ENCODE measurements around the gene CYP2C19.
"Not testable (repeated sequence)": the region's sequence is repeated elsewhere in the genome, so short reads cannot be mapped to it uniquely, and the experiment has no call there.

CYP2C19 gene

DNA sequence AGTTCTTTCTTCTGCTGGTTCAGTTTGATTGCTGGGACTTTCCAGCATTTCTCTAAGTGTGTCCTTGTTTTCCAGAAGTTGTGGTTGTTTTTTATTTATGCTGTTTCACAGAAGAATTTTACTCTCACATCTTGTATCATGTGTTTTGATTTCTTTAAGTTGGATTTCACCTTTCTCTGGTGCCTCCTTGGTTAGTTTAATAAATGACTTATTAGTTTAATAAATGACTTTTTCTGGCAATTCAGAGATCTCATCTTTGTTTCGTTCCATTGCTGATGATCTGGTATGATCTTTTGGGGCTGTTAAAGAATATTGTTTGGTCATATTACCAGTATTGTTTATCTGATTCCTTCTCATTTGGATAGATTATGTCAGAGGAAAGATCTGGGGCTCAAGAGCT lies 116.2 kb downstream of the CYP2C19 start:
- TF ChIP-seq, protein P1, sequence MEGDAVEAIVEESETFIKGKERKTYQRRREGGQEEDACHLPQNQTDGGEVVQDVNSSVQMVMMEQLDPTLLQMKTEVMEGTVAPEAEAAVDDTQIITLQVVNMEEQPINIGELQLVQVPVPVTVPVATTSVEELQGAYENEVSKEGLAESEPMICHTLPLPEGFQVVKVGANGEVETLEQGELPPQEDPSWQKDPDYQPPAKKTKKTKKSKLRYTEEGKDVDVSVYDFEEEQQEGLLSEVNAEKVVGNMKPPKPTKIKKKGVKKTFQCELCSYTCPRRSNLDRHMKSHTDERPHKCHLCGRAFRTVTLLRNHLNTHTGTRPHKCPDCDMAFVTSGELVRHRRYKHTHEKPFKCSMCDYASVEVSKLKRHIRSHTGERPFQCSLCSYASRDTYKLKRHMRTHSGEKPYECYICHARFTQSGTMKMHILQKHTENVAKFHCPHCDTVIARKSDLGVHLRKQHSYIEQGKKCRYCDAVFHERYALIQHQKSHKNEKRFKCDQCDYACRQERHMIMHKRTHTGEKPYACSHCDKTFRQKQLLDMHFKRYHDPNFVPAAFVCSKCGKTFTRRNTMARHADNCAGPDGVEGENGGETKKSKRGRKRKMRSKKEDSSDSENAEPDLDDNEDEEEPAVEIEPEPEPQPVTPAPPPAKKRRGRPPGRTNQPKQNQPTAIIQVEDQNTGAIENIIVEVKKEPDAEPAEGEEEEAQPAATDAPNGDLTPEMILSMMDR (conservative IDR thresholded peaks at IDR 0.05; ENCODE audit: low read length), result no peak
- no peak overlapping the region for H3K4me3 ChIP-seq (ENCODE audit: low read length)
- no peak for DNase-seq (ENCODE audit: low read depth)

DNA sequence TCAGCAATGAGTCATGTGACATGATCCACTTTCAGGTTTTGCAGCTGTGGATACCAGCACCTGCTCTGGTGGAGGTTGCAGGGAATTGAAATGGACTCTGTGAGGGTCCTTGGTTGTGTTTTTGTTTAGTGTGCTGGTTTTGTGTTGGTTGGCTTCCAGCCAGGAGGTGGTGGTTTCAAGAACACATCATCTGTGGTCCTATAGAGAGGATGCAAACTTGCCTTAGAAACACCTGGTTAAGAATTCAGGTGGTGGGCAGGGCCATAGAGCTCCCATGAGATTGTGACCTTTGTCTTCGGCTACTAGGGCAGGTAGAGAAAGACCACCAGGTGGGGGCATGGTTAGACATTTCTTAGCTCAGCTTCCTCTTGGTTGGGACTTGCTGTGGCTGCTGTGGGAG lies 116.7 kb downstream of the CYP2C19 start:
- DNase-seq (ENCODE audit: low read depth), result no peak
- H3K4me3 ChIP-seq (ENCODE audit: low read length), result no peak overlapping the region
- TF ChIP-seq, protein P1 (conservative IDR thresholded peaks at IDR 0.05; ENCODE audit: low read length), result no peak

DNA sequence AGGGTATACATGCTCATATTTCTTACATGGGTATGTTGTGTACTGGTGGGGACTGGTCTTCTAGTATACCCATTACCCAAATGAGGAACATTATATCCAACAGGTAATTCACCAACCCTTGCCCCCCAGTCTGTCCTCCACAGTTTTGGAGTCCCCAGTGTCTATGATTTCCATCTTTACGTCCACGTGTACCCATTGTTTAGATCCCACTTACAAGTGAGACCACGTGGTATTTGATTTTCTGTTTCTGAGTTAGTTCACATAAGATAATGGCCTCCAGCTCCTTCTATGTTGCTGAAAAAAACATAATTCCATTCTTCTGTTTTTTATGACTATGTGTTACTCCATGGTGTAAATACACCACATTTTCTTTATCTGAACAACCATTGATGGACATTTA lies 126.6 kb downstream of the CYP2C19 start:
- no peak for DNase-seq (ENCODE audit: low read depth)

DNA sequence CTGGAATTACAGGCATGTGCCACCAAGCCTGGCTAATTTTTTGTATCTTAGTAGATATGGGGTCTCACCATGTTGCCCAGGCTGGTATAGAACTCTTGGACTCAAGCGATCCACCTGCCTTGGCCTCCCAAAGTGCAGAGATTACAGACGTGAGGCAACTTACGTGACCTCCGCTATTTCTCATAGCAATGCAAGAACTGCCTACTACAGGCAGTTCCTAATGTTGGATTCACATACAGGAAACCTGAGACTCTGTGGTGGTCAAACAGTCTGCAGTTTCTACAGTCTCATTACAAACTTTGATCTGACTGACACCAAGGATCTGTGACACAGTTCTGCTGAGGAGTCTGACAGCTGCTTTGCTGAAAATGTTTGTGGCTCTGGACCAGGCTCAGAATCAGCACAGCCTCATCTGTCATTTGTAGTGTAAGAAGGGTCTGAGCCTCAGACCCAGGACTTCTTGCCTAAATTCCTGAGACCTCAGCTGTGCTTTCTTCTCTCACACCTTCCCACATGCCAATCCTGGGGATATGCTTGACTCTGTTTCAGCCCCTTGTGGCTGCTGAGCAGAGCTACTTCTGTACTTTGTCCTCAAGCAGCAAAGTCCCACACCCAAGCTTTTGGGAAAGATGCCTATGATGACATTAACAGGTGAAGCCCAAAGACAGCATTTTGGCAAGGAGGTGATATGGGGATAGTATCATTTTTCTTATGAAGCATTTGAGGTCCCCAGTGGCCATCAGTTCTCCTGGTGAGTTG lies 128.0 kb downstream of the CYP2C19 start:
- DNase-seq (ENCODE audit: low read depth), result no peak
- TF ChIP-seq, protein P1 (conservative IDR thresholded peaks at IDR 0.05; ENCODE audit: low read length), result no peak
- H3K4me3 ChIP-seq (ENCODE audit: low read length), result no peak overlapping the region

More for the DNA sequence above, 126.6 kb downstream of the CYP2C19 start:
- TF ChIP-seq, protein P1 (conservative IDR thresholded peaks at IDR 0.05; ENCODE audit: low read length), result no peak
- H3K4me3 ChIP-seq (ENCODE audit: low read length), result no peak overlapping the region

DNA sequence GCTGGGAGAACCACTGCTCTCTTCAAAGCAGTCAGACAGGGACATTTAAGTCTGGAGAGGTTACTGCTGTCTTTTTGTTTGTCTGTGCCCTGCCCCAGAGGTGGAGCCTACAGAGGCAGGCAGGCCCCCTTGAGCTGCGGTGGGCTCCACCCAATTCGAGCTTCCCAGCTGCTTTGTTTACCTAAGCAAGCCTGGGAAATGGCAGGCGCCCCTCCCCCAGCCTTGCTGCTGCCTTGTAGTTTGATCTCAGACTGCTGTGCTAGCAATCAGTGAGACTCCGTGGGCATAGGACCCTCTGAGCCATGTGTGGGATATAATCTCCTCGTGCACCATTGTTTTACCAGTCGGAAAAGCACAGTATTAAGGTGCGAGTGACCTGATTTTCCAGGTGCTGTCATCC lies 135.9 kb downstream of the CYP2C19 start:
- DNase-seq (ENCODE audit: low read depth); H3K4me3 ChIP-seq (ENCODE audit: low read length): not testable (repeated sequence)

DNA sequence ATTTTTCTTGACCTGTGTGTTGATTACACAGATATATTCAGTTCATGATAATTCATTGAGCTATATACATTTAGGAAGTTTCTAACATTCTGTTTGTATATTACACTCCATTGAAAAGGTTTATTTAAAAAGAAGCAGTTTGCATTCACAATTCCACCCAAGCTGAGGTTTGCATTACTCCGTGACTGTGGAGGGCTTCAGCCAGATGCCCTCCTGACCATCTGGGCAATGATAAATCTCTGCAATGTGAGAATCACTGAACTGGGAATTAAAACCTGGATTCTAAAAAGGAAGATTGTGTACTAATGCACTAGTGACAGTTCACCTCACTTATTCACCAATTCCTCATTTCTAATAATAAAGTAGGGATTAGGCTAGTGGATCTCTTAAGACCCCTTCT lies 139.6 kb downstream of the CYP2C19 start:
- DNase-seq (ENCODE audit: low read depth), result no peak
- TF ChIP-seq, protein P1 (conservative IDR thresholded peaks at IDR 0.05; ENCODE audit: low read length), result no peak
- H3K4me3 ChIP-seq (ENCODE audit: low read length), result no peak overlapping the region

DNA sequence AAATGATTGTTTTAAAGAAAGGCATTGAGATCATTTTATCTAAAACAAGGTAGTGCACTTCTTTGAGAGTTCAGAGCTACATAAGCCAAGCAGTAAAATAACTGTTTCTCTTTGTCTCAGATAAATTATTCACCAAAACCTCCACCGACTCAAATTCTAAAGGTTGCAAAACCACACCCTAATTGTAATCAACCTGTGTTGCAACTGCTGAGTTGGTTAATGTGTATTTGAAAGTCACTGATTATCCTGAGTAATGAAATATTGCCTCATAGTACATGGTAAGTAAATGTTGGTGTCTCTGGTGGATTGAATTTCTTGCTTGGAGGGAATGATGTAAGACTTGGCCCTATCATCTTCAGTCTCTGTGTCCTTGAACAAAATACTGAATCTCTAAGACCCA lies 140.1 kb downstream of the CYP2C19 start:
- TF ChIP-seq, protein P1 (conservative IDR thresholded peaks at IDR 0.05; ENCODE audit: low read length), result no peak
- no peak for DNase-seq (ENCODE audit: low read depth)
- H3K4me3 ChIP-seq (ENCODE audit: low read length), result no peak overlapping the region

Measured in AG10803 (cell line).